ENCODE results near the gene CFAP410. TPM values are rescaled to one million over a fixed set of nuclear protein-coding genes. Genes with fewer than 3 reads are reported as not detected.

CFAP410 gene
- total and polyA plus RNA-seq, 4 donors = 11.9 to 46.4 (median 36.6) TPM

DNA sequence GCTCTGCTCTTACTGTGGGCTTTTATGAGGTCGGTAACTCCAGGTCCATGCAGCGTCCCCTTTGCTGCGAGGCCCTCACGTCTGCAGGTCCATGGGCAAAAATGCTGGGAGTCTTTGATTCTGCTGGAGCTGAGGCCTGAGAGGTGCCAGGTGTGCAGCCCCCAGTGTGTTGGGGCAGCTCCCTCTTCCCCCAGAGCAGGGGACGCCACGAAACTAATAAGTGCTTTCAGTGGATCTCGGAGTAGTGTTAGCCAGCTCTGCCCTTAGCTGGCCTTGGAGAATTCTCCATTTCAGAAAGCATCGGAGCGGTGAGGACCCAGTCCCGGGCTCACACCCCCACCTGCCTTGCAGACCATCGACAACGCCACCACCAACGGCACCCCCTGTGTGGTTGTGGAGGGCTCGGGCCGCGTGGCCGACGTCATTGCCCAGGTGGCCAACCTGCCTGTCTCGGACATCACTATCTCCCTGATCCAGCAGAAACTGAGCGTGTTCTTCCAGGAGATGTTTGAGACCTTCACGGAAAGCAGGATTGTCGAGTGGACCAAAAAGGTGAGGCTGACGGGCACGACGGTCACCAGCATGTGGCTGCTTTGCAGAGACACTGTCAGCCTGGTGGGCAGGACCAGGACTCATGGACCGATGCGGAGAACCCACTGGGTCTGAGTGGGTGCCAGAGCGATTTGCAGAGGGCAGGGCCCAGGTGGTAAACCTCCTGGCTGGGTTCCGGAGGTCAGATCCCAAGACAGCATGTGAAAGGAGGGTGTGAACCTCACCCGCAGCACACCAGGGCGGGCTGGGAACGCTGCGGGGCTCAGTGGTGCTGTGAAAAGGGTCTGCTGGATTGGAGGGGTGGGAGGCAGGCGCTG lies 39.7 kb upstream of the CFAP410 start:
- no peaks in the 10 kb centered on the region for H3K27me3 ChIP-seq (ENCODE audit: control insufficient read depth, insufficient read depth, low read length)
- peaks cover 12% of the 10 kb centered on the region for H3K4me1 ChIP-seq (ENCODE audit: control insufficient read depth, insufficient read depth, low read length)
- H3K4me3 ChIP-seq (ENCODE audit: low read depth, low read length) = no peak overlapping the region
- no peak overlapping the region for H3K27ac ChIP-seq (ENCODE audit: low read depth, low read length)
- DNase-seq (ENCODE audit: low read depth in 4 of 6, low spot score in 6 of 6) = no peak
- peaks cover 48% of the 10 kb centered on the region for H3K36me3 ChIP-seq (ENCODE audit: control insufficient read depth, insufficient read depth, low read length)
- H3K9me3 ChIP-seq (ENCODE audit: control insufficient read depth, insufficient read depth, low read length) = no peaks in the 10 kb centered on the region
- WGBS (ENCODE audit: insufficient coverage) = 95% methylated on average over 34 of the region's 34 CpGs

DNA sequence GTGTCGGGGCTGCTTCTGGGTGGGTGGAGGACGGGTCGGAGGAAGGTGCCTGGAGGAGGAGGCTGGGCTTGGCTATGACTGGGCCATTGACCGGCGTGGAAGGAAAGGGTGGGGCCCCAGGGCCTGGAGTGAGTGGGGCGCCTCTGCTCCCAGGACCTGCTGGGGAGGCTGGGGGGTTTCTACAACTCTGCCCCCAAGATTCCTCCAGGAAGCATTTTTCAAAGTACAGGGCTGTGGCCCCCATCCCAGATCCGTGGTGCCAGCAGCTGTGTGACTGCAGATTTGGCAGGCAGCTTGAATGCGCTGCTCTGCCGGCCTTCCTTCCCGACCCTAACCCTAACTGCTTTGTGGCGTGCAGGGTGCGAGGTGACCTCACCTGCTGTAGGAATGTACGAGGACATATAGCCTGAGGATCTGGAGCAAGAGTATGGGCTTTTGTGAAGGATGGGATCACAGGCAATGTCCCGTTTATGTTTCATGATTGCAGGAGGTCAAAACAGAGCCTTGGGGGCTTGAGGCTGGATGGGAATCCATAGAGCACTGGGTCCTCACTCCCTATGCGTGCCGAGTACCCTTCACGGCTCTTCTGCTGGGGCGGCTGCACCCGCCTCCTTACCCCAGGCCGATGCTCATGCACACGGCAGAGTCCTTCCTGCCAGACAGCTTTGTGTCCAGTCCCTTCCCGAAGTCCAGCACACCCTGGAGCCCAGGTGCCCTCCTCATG lies 38.9 kb upstream of the CFAP410 start:
- no peak for DNase-seq (ENCODE audit: low read depth in 4 of 6, low spot score in 6 of 6)
- WGBS (ENCODE audit: insufficient coverage) = 84% methylated on average over 21 of the region's 22 CpGs
- Histone ChIP-seq H3K4me1 (ENCODE audit: control insufficient read depth, insufficient read depth, low read length) (peaks cover 12% of the 10 kb centered on the region), H3K9me3 (ENCODE audit: control insufficient read depth, insufficient read depth, low read length) (no peaks in the 10 kb centered on the region), H3K36me3 (ENCODE audit: control insufficient read depth, insufficient read depth, low read length) (peaks cover 48% of the 10 kb centered on the region), H3K27ac (ENCODE audit: low read depth, low read length) (no peak overlapping the region), H3K27me3 (ENCODE audit: control insufficient read depth, insufficient read depth, low read length) (no peaks in the 10 kb centered on the region), H3K4me3 (ENCODE audit: low read depth, low read length) (no peak overlapping the region)

DNA sequence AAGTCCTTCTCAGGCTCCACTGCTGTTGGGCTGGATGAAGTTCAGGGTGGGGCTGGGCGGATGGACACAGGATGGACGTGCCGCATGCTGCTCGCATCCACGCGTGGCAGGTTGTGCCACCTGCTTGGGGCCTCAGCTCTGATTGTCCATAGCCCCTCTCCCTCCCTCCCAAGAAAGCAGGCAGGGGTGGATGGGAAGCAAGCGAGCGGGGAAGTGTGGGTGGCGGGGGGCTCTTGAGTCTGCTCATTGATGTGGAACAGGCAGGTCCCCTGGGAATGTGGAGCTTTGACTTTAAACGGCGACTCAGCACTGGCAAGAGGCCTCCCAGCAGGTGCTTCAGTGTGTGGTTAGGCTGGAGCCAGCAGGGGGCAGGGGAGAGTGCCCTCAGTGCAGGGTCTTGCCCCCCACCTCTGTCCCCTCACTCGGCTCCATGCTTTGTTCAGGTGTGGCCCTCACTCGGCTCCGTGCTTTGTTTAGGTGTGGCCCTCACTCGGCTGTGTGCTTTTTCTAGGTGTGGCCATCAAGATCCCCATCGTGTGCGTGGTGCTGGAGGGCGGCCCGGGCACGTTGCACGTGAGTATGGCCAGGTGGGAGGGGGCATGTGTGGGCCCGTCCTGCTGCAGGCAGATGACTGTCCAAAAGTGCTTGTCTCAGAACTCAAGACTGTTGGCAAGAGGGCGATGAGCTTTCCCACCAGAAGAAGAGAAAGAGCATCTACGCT lies 38.2 kb upstream of the CFAP410 start:
- H3K27ac ChIP-seq (ENCODE audit: low read depth, low read length) = no peak overlapping the region
- 70% methylated on average over 18 of the region's 24 CpGs for WGBS (ENCODE audit: insufficient coverage)
- no peaks in the 10 kb centered on the region for H3K27me3 ChIP-seq (ENCODE audit: control insufficient read depth, insufficient read depth, low read length)
- no peak for DNase-seq (ENCODE audit: low read depth in 4 of 6, low spot score in 6 of 6)
- H3K4me1 ChIP-seq (ENCODE audit: control insufficient read depth, insufficient read depth, low read length) = peaks cover 12% of the 10 kb centered on the region
- no peak overlapping the region for H3K4me3 ChIP-seq (ENCODE audit: low read depth, low read length)
- no peaks in the 10 kb centered on the region for H3K9me3 ChIP-seq (ENCODE audit: control insufficient read depth, insufficient read depth, low read length)
- peaks cover 44% of the 10 kb centered on the region for H3K36me3 ChIP-seq (ENCODE audit: control insufficient read depth, insufficient read depth, low read length)

- no peak for DNase-seq (ENCODE audit: low read depth in 4 of 6, low spot score in 6 of 6)
- H3K9me3 ChIP-seq (ENCODE audit: control insufficient read depth, insufficient read depth, low read length) = no peaks in the 10 kb centered on the region
- H3K4me1 ChIP-seq (ENCODE audit: control insufficient read depth, insufficient read depth, low read length) = peaks cover 12% of the 10 kb centered on the region
- H3K36me3 ChIP-seq (ENCODE audit: control insufficient read depth, insufficient read depth, low read length) = peaks cover 44% of the 10 kb centered on the region
- no peak overlapping the region for H3K4me3 ChIP-seq (ENCODE audit: low read depth, low read length)
- no peaks in the 10 kb centered on the region for H3K27me3 ChIP-seq (ENCODE audit: control insufficient read depth, insufficient read depth, low read length)
- 95% methylated on average over 7 of the region's 9 CpGs for WGBS (ENCODE audit: insufficient coverage)
- no peak overlapping the region for H3K27ac ChIP-seq (ENCODE audit: low read depth, low read length)
Observed at GRCh38 chr21:44376606-44377005, 37.4 kb upstream of the CFAP410 start.

- WGBS (ENCODE audit: insufficient coverage) = 92% methylated on average over 16 of the region's 19 CpGs
- Histone ChIP-seq H3K9me3 (ENCODE audit: control insufficient read depth, insufficient read depth, low read length) (no peaks in the 10 kb centered on the region), H3K27me3 (ENCODE audit: control insufficient read depth, insufficient read depth, low read length) (no peaks in the 10 kb centered on the region), H3K4me3 (ENCODE audit: low read depth, low read length) (no peak overlapping the region), H3K4me1 (ENCODE audit: control insufficient read depth, insufficient read depth, low read length) (peaks cover 10% of the 10 kb centered on the region), H3K27ac (ENCODE audit: low read depth, low read length) (no peak overlapping the region), H3K36me3 (ENCODE audit: control insufficient read depth, insufficient read depth, low read length) (peaks cover 41% of the 10 kb centered on the region)
- DNase-seq (ENCODE audit: low read depth in 4 of 6, low spot score in 6 of 6) = no peak
Observed at GRCh38 chr21:44375761-44376241, 36.6 kb upstream of the CFAP410 start.

GRCh38 chr21:44375281-44375651 lies 36.1 kb upstream of the CFAP410 start:
- 86% methylated on average over 10 of the region's 10 CpGs for WGBS (ENCODE audit: insufficient coverage)
- H3K27me3 ChIP-seq (ENCODE audit: control insufficient read depth, insufficient read depth, low read length) = peaks cover 2% of the 10 kb centered on the region
- DNase-seq (ENCODE audit: low read depth in 4 of 6, low spot score in 6 of 6) = no peak

DNA sequence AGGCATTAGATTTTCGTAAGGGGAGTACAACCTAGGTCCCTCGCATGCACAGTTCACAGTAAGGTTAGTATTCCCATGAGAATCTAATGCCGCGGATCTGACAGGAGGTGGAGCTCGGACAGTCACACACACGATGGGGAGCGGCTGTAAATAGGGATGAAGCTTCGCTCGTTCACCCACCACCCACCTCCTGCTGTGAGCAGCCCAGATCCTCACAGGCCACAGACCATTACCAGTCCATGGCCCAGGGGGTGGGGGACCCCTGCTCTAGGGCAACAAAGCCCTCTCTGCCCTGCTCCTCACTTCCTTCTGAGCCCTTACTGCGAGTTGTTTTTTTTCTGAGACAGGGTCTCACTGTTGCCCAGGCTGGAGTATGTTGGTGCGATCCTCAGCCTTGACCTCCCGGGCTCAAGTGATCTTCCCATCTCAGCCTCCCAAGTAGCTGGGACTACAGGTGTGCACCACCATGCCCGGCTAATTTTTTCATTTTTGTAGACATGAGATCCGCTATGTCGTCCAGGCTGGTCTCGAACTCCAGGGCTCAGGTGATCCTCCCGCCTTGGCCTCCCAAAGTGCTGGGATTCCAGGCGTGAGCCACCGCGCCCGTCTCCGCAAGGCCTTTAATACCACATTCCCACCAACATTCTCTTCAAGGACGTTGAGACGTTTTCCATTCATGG lies 35.6 kb upstream of the CFAP410 start:
- Histone ChIP-seq H3K36me3 (ENCODE audit: control insufficient read depth, insufficient read depth, low read length) (peaks cover 36% of the 10 kb centered on the region), H3K9me3 (ENCODE audit: control insufficient read depth, insufficient read depth, low read length) (no peaks in the 10 kb centered on the region), H3K4me3 (ENCODE audit: low read depth, low read length) (no peak overlapping the region), H3K4me1 (ENCODE audit: control insufficient read depth, insufficient read depth, low read length) (peaks cover 5% of the 10 kb centered on the region), H3K27ac (ENCODE audit: low read depth, low read length) (no peak overlapping the region), H3K27me3 (ENCODE audit: control insufficient read depth, insufficient read depth, low read length) (peaks cover 7% of the 10 kb centered on the region)
- DNase-seq (ENCODE audit: low read depth in 4 of 6, low spot score in 6 of 6) = no peak
- WGBS (ENCODE audit: insufficient coverage) = 93% methylated on average over 22 of the region's 24 CpGs

More at GRCh38 chr21:44375281-44375651, 36.1 kb upstream of the CFAP410 start:
- Histone ChIP-seq H3K36me3 (ENCODE audit: control insufficient read depth, insufficient read depth, low read length) (peaks cover 38% of the 10 kb centered on the region), H3K4me1 (ENCODE audit: control insufficient read depth, insufficient read depth, low read length) (peaks cover 4% of the 10 kb centered on the region), H3K27ac (ENCODE audit: low read depth, low read length) (no peak overlapping the region), H3K9me3 (ENCODE audit: control insufficient read depth, insufficient read depth, low read length) (no peaks in the 10 kb centered on the region), H3K4me3 (ENCODE audit: low read depth, low read length) (no peak overlapping the region)

GRCh38 chr21:44372616-44373015 lies 33.4 kb upstream of the CFAP410 start:
- no peak for DNase-seq (ENCODE audit: low read depth in 4 of 6, low spot score in 6 of 6)
- Histone ChIP-seq H3K36me3 (ENCODE audit: control insufficient read depth, insufficient read depth, low read length) (peaks cover 17% of the 10 kb centered on the region), H3K9me3 (ENCODE audit: control insufficient read depth, insufficient read depth, low read length) (no peaks in the 10 kb centered on the region), H3K27ac (ENCODE audit: low read depth, low read length) (no peak overlapping the region), H3K4me3 (ENCODE audit: low read depth, low read length) (no peak overlapping the region), H3K4me1 (ENCODE audit: control insufficient read depth, insufficient read depth, low read length) (peaks cover 5% of the 10 kb centered on the region), H3K27me3 (ENCODE audit: control insufficient read depth, insufficient read depth, low read length) (peaks cover 12% of the 10 kb centered on the region)
- 85% methylated on average over 7 of the region's 8 CpGs for WGBS (ENCODE audit: insufficient coverage)

GRCh38 chr21:44371596-44371995 lies 32.4 kb upstream of the CFAP410 start:
- peaks cover 5% of the 10 kb centered on the region for H3K4me1 ChIP-seq (ENCODE audit: control insufficient read depth, insufficient read depth, low read length)
- H3K27ac ChIP-seq (ENCODE audit: low read depth, low read length) = no peak overlapping the region
- peaks cover 12% of the 10 kb centered on the region for H3K27me3 ChIP-seq (ENCODE audit: control insufficient read depth, insufficient read depth, low read length)
- H3K9me3 ChIP-seq (ENCODE audit: control insufficient read depth, insufficient read depth, low read length) = no peaks in the 10 kb centered on the region
- WGBS (ENCODE audit: insufficient coverage) = 93% methylated on average over 6 of the region's 6 CpGs
- no peak for DNase-seq (ENCODE audit: low read depth in 4 of 6, low spot score in 6 of 6)
- peaks cover 14% of the 10 kb centered on the region for H3K36me3 ChIP-seq (ENCODE audit: control insufficient read depth, insufficient read depth, low read length)
- H3K4me3 ChIP-seq (ENCODE audit: low read depth, low read length) = no peak overlapping the region
